Measurements from ENCODE around the gene ITSN2.

ITSN2 gene

DNA sequence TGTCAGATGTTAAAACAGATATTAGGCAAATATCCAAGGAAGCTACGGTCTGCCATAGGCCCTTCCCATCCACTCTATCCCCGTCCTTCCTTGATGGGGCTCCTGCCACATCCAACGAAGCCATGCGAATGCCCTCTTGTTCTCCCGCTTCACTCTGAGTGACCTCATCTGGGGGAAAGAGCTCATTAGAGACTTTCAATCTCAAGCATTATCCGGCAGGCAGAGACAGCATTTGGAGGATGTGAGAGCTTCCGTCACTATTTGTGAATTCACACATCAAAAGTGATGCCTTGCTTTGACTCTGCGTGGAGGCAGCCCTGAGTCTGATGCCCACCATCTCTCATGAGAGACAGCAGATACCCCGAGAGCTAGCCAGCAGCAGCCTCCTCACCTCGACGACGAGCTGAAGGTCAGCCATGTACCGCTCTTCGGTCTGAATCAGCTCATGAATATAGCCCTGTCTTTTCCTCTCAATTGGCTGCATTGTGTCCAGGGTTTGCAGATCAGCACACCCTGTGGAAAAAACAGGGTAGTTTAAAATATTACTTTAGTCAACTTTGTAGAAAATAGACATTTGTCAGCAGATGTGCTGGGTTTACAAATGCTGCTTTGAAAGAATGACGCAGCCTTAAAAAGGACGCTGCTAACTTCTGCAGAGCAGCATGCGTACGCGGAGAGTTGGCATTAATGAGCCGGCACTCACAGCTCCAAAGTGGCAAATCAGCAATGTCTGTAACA lies 139.6 kb downstream of the ITSN2 start:
- H4K20me1 ChIP-seq (ENCODE audit: insufficient read depth): no peaks in the 10 kb centered on the region
- no peak overlapping the region for H3K4me3 ChIP-seq (IDR thresholded peaks at IDR 0.05; ENCODE audit: insufficient read depth, low read depth, low read length)
- 0 out of 2 replicates have a peak, but pooled peaks cover 4% of the 10 kb centered on the region for H3K36me3 ChIP-seq (ENCODE audit: insufficient read depth)
- H3K4me1 ChIP-seq (ENCODE audit: low read depth, poor library complexity, severe bottlenecking): no peaks in the 10 kb centered on the region
- H3K79me2 ChIP-seq (ENCODE audit: insufficient read depth, low read depth): no peaks in the 10 kb centered on the region
- no peak overlapping the region for H3K4me2 ChIP-seq
- H3K27me3 ChIP-seq (ENCODE audit: insufficient read depth, low read depth): no peaks in the 10 kb centered on the region
- no peak overlapping the region for H3K27ac ChIP-seq
- TF ChIP-seq, protein P1, sequence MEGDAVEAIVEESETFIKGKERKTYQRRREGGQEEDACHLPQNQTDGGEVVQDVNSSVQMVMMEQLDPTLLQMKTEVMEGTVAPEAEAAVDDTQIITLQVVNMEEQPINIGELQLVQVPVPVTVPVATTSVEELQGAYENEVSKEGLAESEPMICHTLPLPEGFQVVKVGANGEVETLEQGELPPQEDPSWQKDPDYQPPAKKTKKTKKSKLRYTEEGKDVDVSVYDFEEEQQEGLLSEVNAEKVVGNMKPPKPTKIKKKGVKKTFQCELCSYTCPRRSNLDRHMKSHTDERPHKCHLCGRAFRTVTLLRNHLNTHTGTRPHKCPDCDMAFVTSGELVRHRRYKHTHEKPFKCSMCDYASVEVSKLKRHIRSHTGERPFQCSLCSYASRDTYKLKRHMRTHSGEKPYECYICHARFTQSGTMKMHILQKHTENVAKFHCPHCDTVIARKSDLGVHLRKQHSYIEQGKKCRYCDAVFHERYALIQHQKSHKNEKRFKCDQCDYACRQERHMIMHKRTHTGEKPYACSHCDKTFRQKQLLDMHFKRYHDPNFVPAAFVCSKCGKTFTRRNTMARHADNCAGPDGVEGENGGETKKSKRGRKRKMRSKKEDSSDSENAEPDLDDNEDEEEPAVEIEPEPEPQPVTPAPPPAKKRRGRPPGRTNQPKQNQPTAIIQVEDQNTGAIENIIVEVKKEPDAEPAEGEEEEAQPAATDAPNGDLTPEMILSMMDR (conservative IDR thresholded peaks at IDR 0.05; ENCODE audit: low read depth, low read length): no peak
- no peak overlapping the region for H3K9ac ChIP-seq
- H2AFZ ChIP-seq (ENCODE audit: low read depth): no peak overlapping the region

DNA sequence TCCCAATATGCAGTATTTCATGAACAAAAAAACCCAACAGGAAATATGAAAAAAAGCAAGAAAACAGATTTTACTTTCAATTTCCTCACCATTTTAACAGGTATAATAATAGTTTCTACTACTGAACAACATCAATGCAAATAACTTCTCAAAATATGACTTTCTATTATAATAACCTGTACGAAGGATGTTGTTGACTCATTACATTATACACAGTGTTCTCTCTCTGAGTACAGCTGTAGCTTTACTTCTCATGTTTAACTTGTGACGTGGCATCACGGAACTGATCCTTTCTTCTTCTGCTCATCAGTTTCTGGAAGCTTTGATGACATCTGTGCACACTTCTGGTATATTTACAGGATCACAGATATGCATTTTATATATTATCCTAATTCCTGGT lies 145.5 kb downstream of the ITSN2 start:
- no peak overlapping the region for H3K27ac ChIP-seq
- H3K9ac ChIP-seq: no peak overlapping the region

DNA sequence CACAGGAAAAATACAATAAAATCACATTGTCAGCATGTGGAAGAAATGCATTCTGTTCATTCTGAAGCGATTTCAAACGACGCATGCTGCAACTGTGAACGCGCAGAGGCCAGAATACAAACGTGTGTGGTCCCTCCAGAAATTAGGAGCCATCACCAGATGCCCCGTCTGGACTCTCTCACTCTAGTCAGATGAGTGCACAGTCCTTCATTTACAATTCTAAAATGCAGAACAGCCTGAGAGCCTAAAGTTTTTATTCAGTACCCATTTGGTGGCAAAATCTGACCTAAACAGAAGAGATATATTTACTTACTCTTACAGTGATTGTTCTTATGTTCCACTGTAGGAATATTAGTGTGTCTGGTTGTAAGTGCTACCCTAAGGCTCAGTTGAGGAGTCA lies 148.9 kb downstream of the ITSN2 start:
- Histone ChIP-seq H3K4me2 (no peak overlapping the region), H3K27ac (no peak overlapping the region), H4K20me1 (ENCODE audit: insufficient read depth) (no peaks in the 10 kb centered on the region), H2AFZ (ENCODE audit: low read depth) (no peak overlapping the region), H3K4me3 (IDR thresholded peaks at IDR 0.05; ENCODE audit: insufficient read depth, low read depth, low read length) (no peak overlapping the region), H3K27me3 (ENCODE audit: insufficient read depth, low read depth) (no peaks in the 10 kb centered on the region), H3K79me2 (ENCODE audit: insufficient read depth, low read depth) (no peaks in the 10 kb centered on the region), H3K36me3 (ENCODE audit: insufficient read depth) (0 out of 2 replicates have a peak, but pooled peaks cover 4% of the 10 kb centered on the region), H3K9ac (no peak overlapping the region), H3K4me1 (ENCODE audit: low read depth, poor library complexity, severe bottlenecking) (no peaks in the 10 kb centered on the region)
- TF ChIP-seq, protein P1 (conservative IDR thresholded peaks at IDR 0.05; ENCODE audit: low read depth, low read length): no peak

More for the DNA sequence above, 145.5 kb downstream of the ITSN2 start:
- H4K20me1 ChIP-seq (ENCODE audit: insufficient read depth): no peaks in the 10 kb centered on the region
- H3K27me3 ChIP-seq (ENCODE audit: insufficient read depth, low read depth): no peaks in the 10 kb centered on the region
- H3K4me2 ChIP-seq: no peak overlapping the region
- H3K79me2 ChIP-seq (ENCODE audit: insufficient read depth, low read depth): no peaks in the 10 kb centered on the region
- no peak overlapping the region for H2AFZ ChIP-seq (ENCODE audit: low read depth)
- H3K4me1 ChIP-seq (ENCODE audit: low read depth, poor library complexity, severe bottlenecking): no peaks in the 10 kb centered on the region
- TF ChIP-seq, protein P1 (conservative IDR thresholded peaks at IDR 0.05; ENCODE audit: low read depth, low read length): no peak
- H3K4me3 ChIP-seq (IDR thresholded peaks at IDR 0.05; ENCODE audit: insufficient read depth, low read depth, low read length): no peak overlapping the region
- 0 out of 2 replicates have a peak, but pooled peaks cover 4% of the 10 kb centered on the region for H3K36me3 ChIP-seq (ENCODE audit: insufficient read depth)

DNA sequence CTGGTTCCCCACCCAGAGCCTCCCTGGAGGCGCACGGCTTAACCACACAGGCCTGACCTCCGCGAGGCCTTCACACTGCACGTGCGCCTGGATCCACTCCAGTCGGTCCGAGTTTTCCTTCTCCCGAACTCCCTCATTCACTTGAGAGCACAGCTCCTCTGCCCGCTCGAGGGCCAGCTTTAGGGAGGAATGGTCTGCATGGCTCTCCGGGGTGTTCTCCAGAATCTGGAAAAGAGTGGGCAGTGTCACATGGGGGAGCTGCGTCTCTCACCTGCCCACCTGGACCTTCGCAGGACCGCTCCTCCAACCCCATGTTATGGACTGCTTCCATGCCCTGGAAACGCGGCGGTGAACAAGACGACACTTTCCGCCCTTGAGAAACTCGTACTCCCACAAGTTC lies 149.6 kb downstream of the ITSN2 start:
- no peaks in the 10 kb centered on the region for H4K20me1 ChIP-seq (ENCODE audit: insufficient read depth)
- H2AFZ ChIP-seq (ENCODE audit: low read depth): no peak overlapping the region
- H3K79me2 ChIP-seq (ENCODE audit: insufficient read depth, low read depth): no peaks in the 10 kb centered on the region
- TF ChIP-seq, protein P1 (conservative IDR thresholded peaks at IDR 0.05; ENCODE audit: low read depth, low read length): no peak
- H3K36me3 ChIP-seq (ENCODE audit: insufficient read depth): no peaks in the 10 kb centered on the region
- no peak overlapping the region for H3K27ac ChIP-seq
- H3K4me1 ChIP-seq (ENCODE audit: low read depth, poor library complexity, severe bottlenecking): no peaks in the 10 kb centered on the region
- H3K4me3 ChIP-seq (IDR thresholded peaks at IDR 0.05; ENCODE audit: insufficient read depth, low read depth, low read length): no peak overlapping the region
- H3K4me2 ChIP-seq: no peak overlapping the region
- no peak overlapping the region for H3K9ac ChIP-seq
- no peaks in the 10 kb centered on the region for H3K27me3 ChIP-seq (ENCODE audit: insufficient read depth, low read depth)

All from KMS-11 (cell line).